CD4-positive, CD25-positive, alpha-beta regulatory T cell (primary cell): Measurements from ENCODE around the gene RBM19. TPM values are rescaled to one million over a fixed set of nuclear protein-coding genes. Genes with fewer than 3 reads are reported as not detected.

Experiments
- ATAC-seq, 2 donors: fragments of 150-1000 bp; cut with Tn5 transposase; one replicate each; pipeline ENCODE4 v1.10.0; 2021; ENCODE audit warnings: low read depth in 2 of 2, moderate number of reproducible peaks in 2 of 2, moderate library complexity in 1 of 2
- DNase-seq, 3 donors: peaks; one replicate each; pipeline versions ENCODE4 v3.0.0 to v3.0.0-alpha.2; 2012 to 2022; ENCODE audit warnings: mixed read lengths in 1 of 3
- H3K27ac ChIP-seq: one replicate; pipeline ENCODE4 v1.7.0; 2013; ENCODE audit warnings: mild to moderate bottlenecking, low read length; ENCODE audit not compliant: insufficient read depth, poor library complexity, severe bottlenecking
- H3K27me3 ChIP-seq: one replicate; pipeline ENCODE4 v1.7.0; 2013; ENCODE audit warnings: low read length; ENCODE audit not compliant: control insufficient read depth, insufficient read depth
- H3K36me3 ChIP-seq: one replicate; pipeline ENCODE4 v1.7.0; 2013; ENCODE audit warnings: mild to moderate bottlenecking, low read length, moderate library complexity; ENCODE audit not compliant: control insufficient read depth, insufficient read depth
- H3K4me1 ChIP-seq: 2 replicates; pipeline ENCODE4 v1.7.0; 2013; ENCODE audit warnings: mild to moderate bottlenecking, low read length; ENCODE audit not compliant: insufficient read depth, control insufficient read depth, poor library complexity, severe bottlenecking
- H3K4me3 ChIP-seq: one replicate; pipeline ENCODE4 v1.7.0; 2013; ENCODE audit warnings: low read depth, mild to moderate bottlenecking, low read length, moderate library complexity
- H3K9me3 ChIP-seq, 2 experiments: 1 replicate in 1 of 2; 2 replicates in 1 of 2; pipeline ENCODE4 v1.7.0; 2013; ENCODE audit warnings: low read length in 2 of 2, mild to moderate bottlenecking in 1 of 2, moderate library complexity in 1 of 2; ENCODE audit not compliant: control insufficient read depth in 2 of 2
- H3K27ac Mint-ChIP-seq, 3 donors: one replicate each; pipeline ENCODE4 v1.8.0; 2020 to 2022; ENCODE audit warnings: mild to moderate bottlenecking in 3 of 3, mixed read lengths in 3 of 3, moderate library complexity in 2 of 3
- H3K27me3 Mint-ChIP-seq: one replicate; pipeline ENCODE4 v1.8.0; 2022; ENCODE audit warnings: mild to moderate bottlenecking, mixed read lengths
- H3K36me3 Mint-ChIP-seq: one replicate; pipeline ENCODE4 v1.8.0; 2020; ENCODE audit warnings: mixed read lengths
- H3K4me1 Mint-ChIP-seq, 4 donors: one replicate each; pipeline ENCODE4 v1.8.0; 2020 to 2022; ENCODE audit warnings: mixed read lengths in 4 of 4, mild to moderate bottlenecking in 1 of 4
- H3K4me3 Mint-ChIP-seq, 4 donors: one replicate each; pipeline ENCODE4 v1.8.0; 2020 to 2022; ENCODE audit warnings: mild to moderate bottlenecking in 4 of 4, mixed read lengths in 4 of 4, moderate library complexity in 3 of 4
- H3K9me3 Mint-ChIP-seq, 7 donors: one replicate each; pipeline ENCODE4 v1.8.0; 2020 to 2022; ENCODE audit warnings: mixed read lengths in 7 of 7, mild to moderate bottlenecking in 3 of 7, moderate library complexity in 2 of 7
- polyA plus RNA-seq, 4 donors: library from polyadenylated mRNA; unstranded; fragments of 300-500 nt; fragmentation: Illumina TruSeq; gene quantifications; one replicate each; pipeline ENCODE4 v1.2.3, GENCODE V29; 2021
- total RNA-seq: library from RNA; stranded (reverse); gene quantifications from one replicate; pipeline ENCODE4 v1.2.3, GENCODE V29; 2022

The RBM19 gene
- total and polyA plus RNA-seq, 5 donors from 2014 or later: 6.3 to 66.2 (median 6.9) TPM

GRCh38 chr12:113786107-113786506, 180.0 kb downstream of the RBM19 start:
- peaks cover 0 to 4% of the 10 kb centered on the region in 2 experiments for H3K9me3 ChIP-seq
- H3K9me3 Mint-ChIP-seq: peaks cover 0 to 20% (median 7%) of the 10 kb centered on the region in 7 donors
- no peaks in the 10 kb centered on the region for H3K36me3 ChIP-seq
- H3K36me3 Mint-ChIP-seq: no peaks in the 10 kb centered on the region
- H3K4me1 Mint-ChIP-seq: no peaks in the 10 kb centered on the region
- no peak overlapping the region for H3K27ac ChIP-seq
- H3K27ac Mint-ChIP-seq: no peak overlapping the region
- peaks cover 2% of the 10 kb centered on the region for H3K27me3 ChIP-seq
- H3K27me3 Mint-ChIP-seq: peaks cover 14% of the 10 kb centered on the region
- no peak overlapping the region for H3K4me3 Mint-ChIP-seq
- ATAC-seq (no peak), DNase-seq (no peak)
- no peak overlapping the region for H3K4me3 ChIP-seq
- H3K4me1 ChIP-seq: no peaks in the 10 kb centered on the region

DNA sequence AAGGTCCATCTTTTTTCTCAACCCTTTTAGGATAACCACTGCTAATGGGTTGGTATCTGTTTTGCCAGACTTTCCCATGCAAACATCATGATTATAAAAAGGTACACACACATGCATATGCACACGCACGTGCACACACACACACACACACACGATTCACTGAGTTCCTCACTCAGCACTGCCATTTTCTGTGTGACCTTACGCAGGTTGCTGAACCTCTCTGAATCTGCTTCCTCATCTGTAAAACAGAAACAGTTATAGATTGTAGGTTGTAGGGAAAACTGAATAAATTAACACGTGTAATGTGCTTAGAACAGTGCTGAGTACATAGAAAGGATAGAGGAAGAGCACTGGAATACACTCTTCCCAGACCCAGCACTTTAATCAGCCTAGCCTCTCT, 182.3 kb downstream of the RBM19 start:
- H3K4me3 ChIP-seq: no peak overlapping the region
- peaks cover 0 to 4% of the 10 kb centered on the region in 2 experiments for H3K9me3 ChIP-seq
- Mint-ChIP-seq H3K27ac (no peak overlapping the region), H3K9me3 (peaks cover 0 to 12% (median 8%) of the 10 kb centered on the region in 7 donors), H3K4me1 (no peaks in the 10 kb centered on the region), H3K27me3 (peaks cover 18% of the 10 kb centered on the region), H3K4me3 (no peak overlapping the region), H3K36me3 (no peaks in the 10 kb centered on the region)
- no peak overlapping the region for H3K27ac ChIP-seq
- H3K27me3 ChIP-seq: peaks cover 2% of the 10 kb centered on the region
- no peaks in the 10 kb centered on the region for H3K36me3 ChIP-seq
- ATAC-seq (no peak), DNase-seq (no peak)
- no peaks in the 10 kb centered on the region for H3K4me1 ChIP-seq

DNA sequence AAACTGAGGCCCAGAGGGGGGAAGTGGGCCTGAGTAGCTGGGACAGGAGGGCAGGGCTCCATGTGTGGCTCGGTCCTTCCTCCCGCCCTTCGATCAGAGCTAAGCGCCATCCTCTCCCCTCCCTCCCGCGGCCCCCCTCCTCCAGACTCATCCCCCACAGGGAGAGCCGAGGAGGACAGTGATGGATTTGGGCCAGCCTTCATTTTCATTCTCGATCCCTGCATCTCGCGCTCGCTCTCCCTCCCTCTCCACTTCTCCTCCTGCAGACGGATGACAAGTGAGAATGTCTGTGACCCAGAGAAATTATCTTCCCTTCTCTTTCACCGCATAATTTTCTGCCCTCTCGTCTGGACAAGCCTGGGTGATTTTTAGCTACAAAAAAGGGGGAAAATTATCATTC, 183.3 kb downstream of the RBM19 start:
- DNase-seq (no peak), ATAC-seq (no peak)
- Histone ChIP-seq H3K27me3 (peaks cover 2% of the 10 kb centered on the region), H3K4me1 (no peaks in the 10 kb centered on the region), H3K36me3 (no peaks in the 10 kb centered on the region), H3K4me3 (no peak overlapping the region), H3K27ac (no peak overlapping the region), H3K9me3 (no peaks in the 10 kb centered on the region)
- Mint-ChIP-seq H3K4me3 (no peak overlapping the region), H3K36me3 (no peaks in the 10 kb centered on the region), H3K27me3 (peaks cover 18% of the 10 kb centered on the region), H3K4me1 (no peaks in the 10 kb centered on the region), H3K27ac (no peak overlapping the region), H3K9me3 (peaks cover 0 to 8% (median 4%) of the 10 kb centered on the region in 7 donors)

DNA sequence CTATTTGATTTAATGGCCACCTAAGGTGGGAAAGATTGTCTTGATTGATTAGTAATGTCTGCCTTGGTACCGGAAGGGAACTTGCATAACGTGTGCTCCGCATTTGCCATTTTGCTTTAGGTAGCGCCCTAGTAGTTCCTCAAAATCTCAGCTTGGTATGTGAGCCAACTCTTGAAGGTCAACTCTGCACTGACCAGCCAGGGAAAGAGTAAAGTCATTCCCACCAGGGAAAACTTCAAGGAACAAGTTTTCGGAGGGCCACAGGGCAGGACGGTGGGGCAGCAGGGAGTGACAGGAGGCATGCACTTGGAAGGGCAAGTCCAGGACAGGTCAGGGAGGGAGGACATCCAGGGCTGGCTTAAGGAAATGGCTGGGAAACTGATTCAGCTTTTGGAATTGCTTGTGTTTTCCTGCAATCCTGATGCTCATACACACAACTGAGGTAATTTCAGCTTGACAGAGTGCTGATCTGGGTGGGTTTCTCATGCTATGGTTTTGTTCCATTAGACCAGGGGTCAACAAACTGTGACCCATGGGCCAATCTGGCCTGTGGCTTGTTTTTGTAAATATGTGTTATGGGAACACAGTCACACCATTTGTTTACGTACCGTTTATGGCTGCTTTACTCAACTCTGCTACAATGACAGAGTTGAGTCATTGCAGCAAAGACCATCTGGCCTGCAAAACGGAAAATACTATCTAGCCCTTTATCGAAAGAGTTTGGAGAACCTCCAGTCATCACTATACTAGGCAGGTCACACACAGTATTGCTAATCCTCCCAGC, 184.5 kb downstream of the RBM19 start:
- H3K4me1 ChIP-seq: no peaks in the 10 kb centered on the region
- peaks cover 0 to 7% (median 3%) of the 10 kb centered on the region in 7 donors for H3K9me3 Mint-ChIP-seq
- H3K36me3 ChIP-seq: no peaks in the 10 kb centered on the region
- H3K27ac Mint-ChIP-seq: no peak overlapping the region
- no peak overlapping the region for H3K27ac ChIP-seq
- no peak overlapping the region for H3K4me3 Mint-ChIP-seq
- peaks cover 14% of the 10 kb centered on the region for H3K27me3 Mint-ChIP-seq
- no peaks in the 10 kb centered on the region for H3K9me3 ChIP-seq
- no peaks in the 10 kb centered on the region for H3K4me1 Mint-ChIP-seq
- peaks cover 2% of the 10 kb centered on the region for H3K27me3 ChIP-seq
- no peak overlapping the region for H3K4me3 ChIP-seq
- H3K36me3 Mint-ChIP-seq: no peaks in the 10 kb centered on the region
- no peak for DNase-seq
- ATAC-seq: no peak

GRCh38 chr12:113779774-113780173, 186.4 kb downstream of the RBM19 start:
- H3K27ac Mint-ChIP-seq: no peak overlapping the region
- Histone ChIP-seq H3K9me3 (no peaks in the 10 kb centered on the region), H3K36me3 (no peaks in the 10 kb centered on the region), H3K4me1 (no peaks in the 10 kb centered on the region), H3K27me3 (peaks cover 2% of the 10 kb centered on the region), H3K27ac (no peak overlapping the region), H3K4me3 (no peak overlapping the region)
- no peaks in the 10 kb centered on the region for H3K36me3 Mint-ChIP-seq
- no peak for DNase-seq
- H3K27me3 Mint-ChIP-seq: peaks cover 14% of the 10 kb centered on the region
- no peaks in the 10 kb centered on the region for H3K4me1 Mint-ChIP-seq
- no peak for ATAC-seq
- H3K9me3 Mint-ChIP-seq: peaks cover 0 to 5% (median 4%) of the 10 kb centered on the region in 7 donors
- no peak overlapping the region for H3K4me3 Mint-ChIP-seq

GRCh38 chr12:113778432-113779132, 187.5 kb downstream of the RBM19 start:
- DNase-seq: no peak
- Histone ChIP-seq H3K9me3 (no peaks in the 10 kb centered on the region), H3K27ac (no peak overlapping the region), H3K4me1 (no peaks in the 10 kb centered on the region), H3K27me3 (peaks cover 2% of the 10 kb centered on the region), H3K4me3 (no peak overlapping the region), H3K36me3 (no peaks in the 10 kb centered on the region)
- Mint-ChIP-seq H3K4me1 (no peaks in the 10 kb centered on the region), H3K27ac (no peak overlapping the region), H3K9me3 (peaks cover 0 to 5% (median 4%) of the 10 kb centered on the region in 7 donors), H3K27me3 (peaks cover 14% of the 10 kb centered on the region), H3K36me3 (no peaks in the 10 kb centered on the region), H3K4me3 (no peak overlapping the region)
- ATAC-seq: no peak

DNA sequence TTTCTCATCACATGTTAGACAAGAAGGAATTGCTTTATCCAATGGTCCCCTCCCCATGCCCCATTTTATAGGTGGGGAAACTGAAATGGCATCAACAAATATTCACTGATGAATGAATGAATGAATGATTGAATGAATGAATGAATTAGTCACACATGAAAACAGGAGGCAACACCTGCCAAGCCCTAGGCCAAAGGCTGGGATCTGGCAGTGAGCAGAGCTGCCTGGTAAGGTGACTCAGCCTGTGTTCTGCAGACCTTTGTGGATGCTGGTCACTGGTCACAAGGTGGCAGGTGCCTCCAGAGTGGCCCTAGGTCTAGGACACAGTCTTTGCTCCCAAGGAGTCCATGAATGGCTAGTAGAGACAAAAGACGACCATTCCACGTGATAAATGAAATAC, 188.4 kb downstream of the RBM19 start:
- no peaks in the 10 kb centered on the region for H3K4me1 ChIP-seq
- no peak overlapping the region for H3K4me3 ChIP-seq
- Mint-ChIP-seq H3K4me3 (no peak overlapping the region), H3K9me3 (peaks cover 0 to 5% (median 3%) of the 10 kb centered on the region in 7 donors), H3K27me3 (peaks cover 11% of the 10 kb centered on the region), H3K4me1 (no peaks in the 10 kb centered on the region), H3K27ac (no peak overlapping the region), H3K36me3 (no peaks in the 10 kb centered on the region)
- no peak for DNase-seq
- no peak overlapping the region for H3K27ac ChIP-seq
- peaks cover 2% of the 10 kb centered on the region for H3K27me3 ChIP-seq
- no peaks in the 10 kb centered on the region for H3K36me3 ChIP-seq
- no peaks in the 10 kb centered on the region for H3K9me3 ChIP-seq
- no peak for ATAC-seq
